Mammary epithelial cell (primary cell): Measurements from ENCODE around the gene FBXO11.

Source experiments
- EZH2 ChIP-seq: IDR thresholded peaks from 2 replicates; pipeline ENCODE4 v1.6.1; 2012; ENCODE audit warnings: low read length, inconsistent platforms, borderline replicate concordance
- TF ChIP-seq, protein P1 (sequence below), 2 donors: IDR thresholded peaks in 1 of 2; conservative IDR thresholded peaks in 1 of 2; 2 replicates each; pipeline ENCODE4 v1.5.1; 2011 to 2012; ENCODE audit warnings: inconsistent platforms in 2 of 2, low read length in 2 of 2, mild to moderate bottlenecking in 2 of 2, control low read depth in 1 of 2, low read depth in 1 of 2; ENCODE audit not compliant: insufficient read depth in 1 of 2; ENCODE audit errors: extremely low read depth in 1 of 2

- TF ChIP-seq, protein P1, sequence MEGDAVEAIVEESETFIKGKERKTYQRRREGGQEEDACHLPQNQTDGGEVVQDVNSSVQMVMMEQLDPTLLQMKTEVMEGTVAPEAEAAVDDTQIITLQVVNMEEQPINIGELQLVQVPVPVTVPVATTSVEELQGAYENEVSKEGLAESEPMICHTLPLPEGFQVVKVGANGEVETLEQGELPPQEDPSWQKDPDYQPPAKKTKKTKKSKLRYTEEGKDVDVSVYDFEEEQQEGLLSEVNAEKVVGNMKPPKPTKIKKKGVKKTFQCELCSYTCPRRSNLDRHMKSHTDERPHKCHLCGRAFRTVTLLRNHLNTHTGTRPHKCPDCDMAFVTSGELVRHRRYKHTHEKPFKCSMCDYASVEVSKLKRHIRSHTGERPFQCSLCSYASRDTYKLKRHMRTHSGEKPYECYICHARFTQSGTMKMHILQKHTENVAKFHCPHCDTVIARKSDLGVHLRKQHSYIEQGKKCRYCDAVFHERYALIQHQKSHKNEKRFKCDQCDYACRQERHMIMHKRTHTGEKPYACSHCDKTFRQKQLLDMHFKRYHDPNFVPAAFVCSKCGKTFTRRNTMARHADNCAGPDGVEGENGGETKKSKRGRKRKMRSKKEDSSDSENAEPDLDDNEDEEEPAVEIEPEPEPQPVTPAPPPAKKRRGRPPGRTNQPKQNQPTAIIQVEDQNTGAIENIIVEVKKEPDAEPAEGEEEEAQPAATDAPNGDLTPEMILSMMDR (conservative IDR thresholded peaks at IDR 0.05 in 1 of 2, IDR thresholded peaks at IDR 0.05 in 1 of 2; ENCODE audit: extremely low read depth in 1 of 2, insufficient read depth in 1 of 2, low read depth in 1 of 2, low read length in 2 of 2): no peak
- TF ChIP-seq EZH2: no peak
Measured at GRCh38 chr2:47799031-47799609, 107.2 kb downstream of the FBXO11 start.
